AG04450 (cell line): Measurements from ENCODE around the gene P2RX2. TPM values are rescaled to one million over a fixed set of nuclear protein-coding genes. Genes with fewer than 3 reads are reported as not detected.

Source experiments
- CTCF ChIA-PET: fragments of 300-600, 350-600 bp; formaldehyde crosslinking; extraction: SDS; loops from one replicate; lab custom pipeline; 2022; ENCODE audit warnings: antibody characterized with exemption, inconsistent platforms; lab: Charles Lee
- POLR2A ChIA-PET: fragments of 350-600 bp; formaldehyde crosslinking; extraction: SDS; loops from one replicate; lab custom pipeline; 2021; ENCODE audit warnings: antibody characterized with exemption, inconsistent platforms; lab: Yijun Ruan, JAX
- DNase-seq: peaks from one replicate; pipeline ENCODE4 v3.0.0-alpha.2; 2011; ENCODE audit warnings: low read depth, low spot score
- H3K27ac ChIP-seq: one replicate; pipeline ENCODE4 v1.5.1; 2012; ENCODE audit warnings: low read depth, low read length, control low read depth
- H3K27me3 ChIP-seq: one replicate; pipeline ENCODE4 v1.6.0; 2012; ENCODE audit warnings: low read length; ENCODE audit not compliant: control insufficient read depth, insufficient read depth
- H3K4me3 ChIP-seq: 2 replicates; pipeline ENCODE4 v1.5.1; 2011; ENCODE audit warnings: mild to moderate bottlenecking, low read depth, low read length, control low read depth
- H3K9me3 ChIP-seq: 2 replicates; pipeline ENCODE4 v1.5.1; 2012; ENCODE audit warnings: low read length; ENCODE audit not compliant: control insufficient read depth, insufficient read depth
- polyA plus RNA-seq: library from polyadenylated mRNA; depleted of rRNA; stranded (reverse); fragments of >200 nt; gene quantifications from 2 replicates; pipeline ENCODE4 v1.2.3, GENCODE V29; 2011
- TF ChIP-seq, protein P1 (sequence below): IDR thresholded peaks from 2 replicates; pipeline ENCODE4 v1.5.1; 2011; ENCODE audit warnings: low read depth, low read length, control low read depth, inconsistent platforms

Gene P2RX2
- polyA plus RNA-seq, 1 experiment, result not detected

DNA sequence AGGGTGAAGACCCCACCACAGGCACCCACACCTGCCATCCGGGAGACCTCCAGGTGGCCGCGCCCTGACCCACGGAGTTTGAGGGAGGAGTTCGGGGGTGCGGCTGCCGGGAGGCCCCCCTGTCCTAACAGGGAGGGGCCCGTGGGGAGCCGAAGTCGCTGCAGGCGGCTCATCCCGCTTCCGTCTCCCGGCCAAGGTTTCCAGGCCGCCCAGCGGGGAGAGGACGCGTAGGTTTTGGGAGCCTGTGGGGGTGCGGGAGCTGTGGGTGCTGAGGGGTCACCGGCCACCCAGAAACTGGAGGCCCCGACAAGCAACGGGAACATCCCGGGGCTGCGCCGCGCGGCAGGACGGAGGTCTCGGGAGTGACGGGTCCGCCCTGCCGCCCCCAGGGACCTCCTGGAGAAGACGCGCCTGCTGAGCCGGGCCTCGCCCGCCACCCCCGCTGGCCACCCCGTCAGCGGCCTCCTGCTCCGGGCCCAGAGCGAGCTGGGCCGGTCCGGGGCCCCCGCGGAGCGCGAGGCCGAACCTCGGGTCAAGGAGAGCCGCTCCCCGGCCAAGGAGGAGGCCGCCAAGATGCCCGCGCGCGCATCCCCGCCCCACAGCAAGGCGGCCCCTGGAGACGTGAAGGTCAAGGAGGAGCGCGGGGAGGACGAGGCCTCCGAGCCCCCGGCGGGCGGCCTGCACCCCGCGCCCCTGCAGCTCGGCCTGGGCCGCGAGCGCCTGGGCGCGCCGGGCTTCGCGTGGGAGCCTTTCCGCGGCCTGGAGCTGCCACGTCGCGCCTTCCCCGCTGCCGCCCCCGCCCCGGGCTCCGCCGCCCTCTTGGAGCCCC, 35.8 kb upstream of the P2RX2 start:
- ChIA-PET POLR2A (no interaction called here), CTCF (interaction anchor here (1.1 kb wide), 1 partner anchor 56 kb away, joined by 3 read pairs; no protein-coding TSS in a partner anchor)
- no peak for DNase-seq
- TF ChIP-seq, protein P1, sequence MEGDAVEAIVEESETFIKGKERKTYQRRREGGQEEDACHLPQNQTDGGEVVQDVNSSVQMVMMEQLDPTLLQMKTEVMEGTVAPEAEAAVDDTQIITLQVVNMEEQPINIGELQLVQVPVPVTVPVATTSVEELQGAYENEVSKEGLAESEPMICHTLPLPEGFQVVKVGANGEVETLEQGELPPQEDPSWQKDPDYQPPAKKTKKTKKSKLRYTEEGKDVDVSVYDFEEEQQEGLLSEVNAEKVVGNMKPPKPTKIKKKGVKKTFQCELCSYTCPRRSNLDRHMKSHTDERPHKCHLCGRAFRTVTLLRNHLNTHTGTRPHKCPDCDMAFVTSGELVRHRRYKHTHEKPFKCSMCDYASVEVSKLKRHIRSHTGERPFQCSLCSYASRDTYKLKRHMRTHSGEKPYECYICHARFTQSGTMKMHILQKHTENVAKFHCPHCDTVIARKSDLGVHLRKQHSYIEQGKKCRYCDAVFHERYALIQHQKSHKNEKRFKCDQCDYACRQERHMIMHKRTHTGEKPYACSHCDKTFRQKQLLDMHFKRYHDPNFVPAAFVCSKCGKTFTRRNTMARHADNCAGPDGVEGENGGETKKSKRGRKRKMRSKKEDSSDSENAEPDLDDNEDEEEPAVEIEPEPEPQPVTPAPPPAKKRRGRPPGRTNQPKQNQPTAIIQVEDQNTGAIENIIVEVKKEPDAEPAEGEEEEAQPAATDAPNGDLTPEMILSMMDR, result no peak
- Histone ChIP-seq H3K27me3 (peaks cover 5% of the 10 kb centered on the region), H3K9me3 (peaks cover 3% of the 10 kb centered on the region; the same call in 1 of the 2 replicates), H3K27ac (no peak overlapping the region), H3K4me3 (no peak overlapping the region)

DNA sequence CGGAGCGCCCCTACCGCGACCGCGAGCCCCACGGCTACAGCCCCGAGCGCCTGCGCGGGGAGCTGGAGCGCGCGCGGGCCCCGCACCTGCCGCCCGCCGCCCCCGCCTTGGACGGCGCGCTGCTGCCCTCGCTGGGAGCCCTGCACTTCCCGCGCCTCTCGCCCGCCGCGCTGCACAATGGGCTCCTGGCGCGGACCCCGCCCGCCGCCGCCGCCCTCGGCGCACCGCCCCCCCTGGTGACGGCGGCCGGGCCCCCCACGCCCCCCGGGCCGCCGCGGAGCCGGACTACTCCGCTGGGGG, 35.2 kb upstream of the P2RX2 start:
- ChIA-PET CTCF (interaction anchor here (1.1 kb wide), 1 partner anchor 55 kb away, joined by 3 read pairs; no protein-coding TSS in a partner anchor), POLR2A (no interaction called here)
- H3K9me3 ChIP-seq, result peaks cover 3% of the 10 kb centered on the region; the same call in 1 of the 2 replicates
- H3K27ac ChIP-seq, result no peak overlapping the region
- TF ChIP-seq, protein P1, result no peak
- no peak for DNase-seq
- no peak overlapping the region for H3K4me3 ChIP-seq
- H3K27me3 ChIP-seq, result peaks cover 5% of the 10 kb centered on the region

DNA sequence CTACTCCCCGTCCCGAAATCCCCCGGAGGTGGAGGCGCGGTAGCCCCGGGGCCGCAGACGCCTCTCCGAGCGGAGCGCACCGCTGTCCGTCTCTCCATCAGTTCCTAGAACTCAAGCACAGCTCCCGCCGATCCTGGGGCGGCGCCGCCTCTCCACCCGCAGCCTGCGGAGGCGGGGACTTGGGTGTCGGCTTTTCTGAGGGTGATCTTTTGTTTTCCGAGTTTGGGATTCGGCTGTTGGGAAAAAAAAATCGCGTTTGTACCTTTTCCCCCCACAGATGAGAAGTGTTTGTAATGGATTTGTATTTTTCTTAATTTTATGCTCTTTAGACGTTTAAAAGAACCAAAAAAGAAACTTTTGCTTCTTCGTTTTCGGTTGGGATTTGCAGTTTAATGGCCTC, 34.8 kb upstream of the P2RX2 start:
- peaks cover 8% of the 10 kb centered on the region for H3K27me3 ChIP-seq
- ChIA-PET CTCF (interaction anchor here (1.1 kb wide), 1 partner anchor 55 kb away, joined by 3 read pairs; no protein-coding TSS in a partner anchor), POLR2A (no interaction called here)
- no peak overlapping the region for H3K4me3 ChIP-seq
- peaks cover 4% of the 10 kb centered on the region for H3K9me3 ChIP-seq
- TF ChIP-seq, protein P1, result no peak
- no peak for DNase-seq
- no peak overlapping the region for H3K27ac ChIP-seq

DNA sequence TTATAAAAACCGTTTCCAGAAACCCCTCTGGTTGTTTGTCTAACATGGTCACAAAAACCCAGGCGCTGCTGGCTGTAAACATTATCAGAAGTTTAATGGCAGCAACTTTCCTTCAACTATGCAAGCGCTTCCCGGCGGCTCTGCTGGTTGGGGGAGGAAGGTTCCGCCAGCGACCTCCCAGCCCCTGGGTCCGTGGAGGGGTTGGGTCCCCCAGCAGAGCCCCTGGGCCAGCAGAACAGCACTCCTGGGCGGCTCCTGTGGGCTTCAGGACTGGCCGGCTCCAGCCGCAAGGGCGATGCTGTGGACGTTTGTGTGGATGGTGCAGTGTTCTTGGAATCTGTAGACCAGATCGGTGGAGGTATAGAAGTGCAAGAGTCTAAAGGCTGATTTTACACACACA, 34.1 kb upstream of the P2RX2 start:
- Histone ChIP-seq H3K27me3 (peaks cover 13% of the 10 kb centered on the region), H3K9me3 (peaks cover 10% of the 10 kb centered on the region), H3K4me3 (no peak overlapping the region), H3K27ac (no peak overlapping the region)
- TF ChIP-seq, protein P1, result no peak
- POLR2A ChIA-PET, result no interaction called here
- DNase-seq, result no peak
- CTCF ChIA-PET, result no interaction called here

DNA sequence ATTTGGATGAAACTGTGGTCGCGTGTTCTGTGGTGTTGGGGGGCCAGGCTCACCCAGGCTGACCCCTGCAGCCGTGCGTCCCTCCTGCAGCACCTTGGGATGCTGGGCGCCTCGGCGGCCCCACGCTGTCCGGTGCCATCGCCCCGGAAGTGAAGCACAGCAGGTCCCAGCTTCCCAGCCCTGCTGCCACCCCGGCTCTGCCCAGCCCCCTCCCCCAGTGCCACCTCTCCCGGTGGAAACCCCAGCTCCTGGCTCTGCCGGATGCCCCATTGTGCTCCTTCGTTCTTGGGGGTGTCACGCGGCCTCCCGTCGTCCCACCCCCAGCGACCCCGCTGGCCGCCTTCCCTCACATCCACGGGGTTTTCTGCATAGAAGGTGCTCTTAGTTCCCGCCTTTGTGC, 33.4 kb upstream of the P2RX2 start:
- DNase-seq, result no peak
- ChIA-PET CTCF (no interaction called here), POLR2A (no interaction called here)
- H3K4me3 ChIP-seq, result no peak overlapping the region
- peaks cover 10% of the 10 kb centered on the region for H3K9me3 ChIP-seq
- TF ChIP-seq, protein P1, result no peak
- no peak overlapping the region for H3K27ac ChIP-seq
- peaks cover 19% of the 10 kb centered on the region for H3K27me3 ChIP-seq
